Natural killer cell (primary cell): Measurements from ENCODE around the gene TLE7. TPM values are rescaled to one million over a fixed set of nuclear protein-coding genes. Genes with fewer than 3 reads are reported as not detected.

ENCODE experiments used
- ATAC-seq, 3 donors: fragments of 150-1000 bp in 2 of 3; fragments of 200-7000 bp in 1 of 3; cut with Tn5 transposase; 1 replicate in 1 of 3; 2 replicates in 2 of 3; pipeline ENCODE4 v1.10.0; 2021; ENCODE audit warnings: mild to moderate bottlenecking in 2 of 3, moderate library complexity in 2 of 3
- DNase-seq, 2 donors: peaks; one replicate each; pipeline versions ENCODE4 v3.0.0 to v3.0.0-alpha.2; 2013 to 2021; ENCODE audit warnings: mixed read lengths in 1 of 2
- H3K27ac ChIP-seq: one replicate; pipeline ENCODE4 v1.5.1; 2013; ENCODE audit warnings: mild to moderate bottlenecking, low read length
- H3K27me3 ChIP-seq: one replicate; pipeline ENCODE4 v1.6.1; 2013; ENCODE audit warnings: low read length; ENCODE audit not compliant: control insufficient read depth, insufficient read depth
- H3K36me3 ChIP-seq: one replicate; pipeline ENCODE4 v1.6.1; 2013; ENCODE audit warnings: low read length; ENCODE audit not compliant: control insufficient read depth, insufficient read depth
- H3K4me1 ChIP-seq: one replicate; pipeline ENCODE4 v1.6.1; 2013; ENCODE audit warnings: low read length; ENCODE audit not compliant: control insufficient read depth, insufficient read depth
- H3K4me3 ChIP-seq: one replicate; pipeline ENCODE4 v1.5.1; 2013; ENCODE audit warnings: low read length
- H3K9me3 ChIP-seq: one replicate; pipeline ENCODE4 v1.6.1; 2013; ENCODE audit warnings: low read length; ENCODE audit not compliant: control insufficient read depth, insufficient read depth
- H3K27ac Mint-ChIP-seq, 2 donors: one replicate each; pipeline ENCODE4 v1.8.0; 2022; ENCODE audit warnings: mild to moderate bottlenecking in 2 of 2, mixed read lengths in 2 of 2, moderate library complexity in 1 of 2
- H3K27me3 Mint-ChIP-seq, 2 donors: one replicate each; pipeline ENCODE4 v1.8.0; 2022; ENCODE audit warnings: low read depth in 2 of 2, mixed read lengths in 2 of 2
- H3K36me3 Mint-ChIP-seq: one replicate; pipeline ENCODE4 v1.8.0; 2022; ENCODE audit warnings: mixed read lengths
- H3K4me1 Mint-ChIP-seq, 2 donors: one replicate each; pipeline ENCODE4 v1.8.0; 2022; ENCODE audit warnings: mixed read lengths in 2 of 2
- H3K4me3 Mint-ChIP-seq: one replicate; pipeline ENCODE4 v1.8.0; 2022; ENCODE audit warnings: mild to moderate bottlenecking, moderate library complexity, mixed read lengths
- H3K9me3 Mint-ChIP-seq, 2 donors: one replicate each; pipeline ENCODE4 v1.8.0; 2022; ENCODE audit warnings: mixed read lengths in 2 of 2
- WGBS: methylation state at CpG from one replicate; pipeline ENCODE4 v1.1.7; 2013; ENCODE audit warnings: missing lambda C conversion rate; ENCODE audit not compliant: insufficient coverage; 5-methylcytosine and 5-hydroxymethylcytosine counted together
- intact Hi-C: fragments of 100-400 bp; cut with micrococcal nuclease; formaldehyde crosslinking; loops from one replicate; pipeline ENCODE4 v1.14.2; 2022
- total RNA-seq, 4 donors: library from RNA; stranded (reverse); fragments of 120-200 nt in 1 of 4; gene quantifications; one replicate each; pipeline versions ENCODE4 v1.2.3 to v1.2.4, GENCODE V29; 2013 to 2022
- TF ChIP-seq, protein P1 (sequence below): fragments of 200-600 bp; IDR thresholded peaks from one replicate; pipeline ENCODE4 v1.8.0; 2022; ENCODE audit warnings: antibody characterized with exemption

Gene TLE7
- total RNA-seq, 3 donors from 2014 or later (not counting 1 experiment from before 2014, with no cell fraction given) = not detected

DNA sequence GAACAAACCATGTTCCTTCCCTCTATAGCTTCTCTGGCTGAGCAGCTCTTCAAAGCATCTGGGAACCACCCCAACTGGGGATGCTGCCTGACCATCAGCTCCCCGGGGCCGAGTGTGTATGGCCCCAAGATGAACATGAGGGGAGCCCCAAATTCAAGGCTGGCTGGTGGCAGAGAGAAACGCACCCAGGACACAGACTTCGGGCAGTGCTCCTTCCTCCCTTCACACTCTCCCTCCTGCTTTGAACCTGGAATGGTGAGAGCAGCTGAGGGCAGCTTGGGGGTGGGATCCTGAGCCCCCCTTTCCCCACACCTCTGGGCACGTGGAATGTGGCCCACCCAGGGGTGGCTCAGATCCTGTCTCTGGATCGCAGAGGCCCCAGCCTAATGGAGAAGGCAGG lies 17.2 kb downstream of the TLE7 start:
- no peaks in the 10 kb centered on the region for H3K4me1 Mint-ChIP-seq
- Histone ChIP-seq H3K27ac (no peak overlapping the region), H3K4me3 (no peak overlapping the region), H3K36me3 (no peaks in the 10 kb centered on the region), H3K27me3 (no peaks in the 10 kb centered on the region), H3K9me3 (no peaks in the 10 kb centered on the region), H3K4me1 (no peaks in the 10 kb centered on the region)
- no peak for ATAC-seq
- H3K4me3 Mint-ChIP-seq = no peak overlapping the region
- peaks cover 30 to 51% of the 10 kb centered on the region in 2 donors for H3K27me3 Mint-ChIP-seq
- no peak for DNase-seq
- intact Hi-C loops = no loop called here
- TF ChIP-seq, protein P1, sequence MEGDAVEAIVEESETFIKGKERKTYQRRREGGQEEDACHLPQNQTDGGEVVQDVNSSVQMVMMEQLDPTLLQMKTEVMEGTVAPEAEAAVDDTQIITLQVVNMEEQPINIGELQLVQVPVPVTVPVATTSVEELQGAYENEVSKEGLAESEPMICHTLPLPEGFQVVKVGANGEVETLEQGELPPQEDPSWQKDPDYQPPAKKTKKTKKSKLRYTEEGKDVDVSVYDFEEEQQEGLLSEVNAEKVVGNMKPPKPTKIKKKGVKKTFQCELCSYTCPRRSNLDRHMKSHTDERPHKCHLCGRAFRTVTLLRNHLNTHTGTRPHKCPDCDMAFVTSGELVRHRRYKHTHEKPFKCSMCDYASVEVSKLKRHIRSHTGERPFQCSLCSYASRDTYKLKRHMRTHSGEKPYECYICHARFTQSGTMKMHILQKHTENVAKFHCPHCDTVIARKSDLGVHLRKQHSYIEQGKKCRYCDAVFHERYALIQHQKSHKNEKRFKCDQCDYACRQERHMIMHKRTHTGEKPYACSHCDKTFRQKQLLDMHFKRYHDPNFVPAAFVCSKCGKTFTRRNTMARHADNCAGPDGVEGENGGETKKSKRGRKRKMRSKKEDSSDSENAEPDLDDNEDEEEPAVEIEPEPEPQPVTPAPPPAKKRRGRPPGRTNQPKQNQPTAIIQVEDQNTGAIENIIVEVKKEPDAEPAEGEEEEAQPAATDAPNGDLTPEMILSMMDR = no peak
- no peaks in the 10 kb centered on the region for H3K9me3 Mint-ChIP-seq
- 80% methylated on average over 6 of the region's 6 CpGs for WGBS
- H3K36me3 Mint-ChIP-seq = no peaks in the 10 kb centered on the region
- no peak overlapping the region for H3K27ac Mint-ChIP-seq

DNA sequence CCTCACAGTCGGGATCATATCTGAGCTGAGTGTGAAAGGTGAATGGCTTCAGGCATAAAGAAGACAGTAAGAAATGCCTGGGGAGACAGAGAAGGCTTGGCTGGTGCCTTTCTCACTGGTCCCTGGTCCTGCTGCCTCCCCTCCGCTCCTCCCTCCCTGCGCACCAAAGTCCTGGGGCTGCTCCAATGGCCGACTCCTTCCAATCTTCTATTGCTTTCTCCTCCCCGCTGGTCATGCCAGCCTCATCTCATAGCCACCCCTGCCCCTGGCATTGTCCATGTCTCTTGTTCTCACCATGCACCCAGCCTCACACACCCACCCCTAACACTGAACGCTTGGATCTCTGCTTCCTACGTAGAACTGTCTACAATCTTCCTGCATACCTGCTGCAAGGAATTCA lies 18.0 kb downstream of the TLE7 start:
- TF ChIP-seq, protein P1 = no peak
- Mint-ChIP-seq H3K4me3 (no peak overlapping the region), H3K27me3 (peaks cover 30 to 45% of the 10 kb centered on the region in 2 donors), H3K27ac (no peak overlapping the region), H3K4me1 (no peaks in the 10 kb centered on the region), H3K36me3 (no peaks in the 10 kb centered on the region), H3K9me3 (no peaks in the 10 kb centered on the region)
- no peaks in the 10 kb centered on the region for H3K36me3 ChIP-seq
- H3K9me3 ChIP-seq = no peaks in the 10 kb centered on the region
- no peaks in the 10 kb centered on the region for H3K27me3 ChIP-seq
- H3K27ac ChIP-seq = no peak overlapping the region
- 73% methylated on average over 7 of the region's 7 CpGs for WGBS
- H3K4me3 ChIP-seq = no peak overlapping the region
- DNase-seq = no peak
- intact Hi-C loops = no loop called here
- ATAC-seq = no peak
- no peaks in the 10 kb centered on the region for H3K4me1 ChIP-seq

DNA sequence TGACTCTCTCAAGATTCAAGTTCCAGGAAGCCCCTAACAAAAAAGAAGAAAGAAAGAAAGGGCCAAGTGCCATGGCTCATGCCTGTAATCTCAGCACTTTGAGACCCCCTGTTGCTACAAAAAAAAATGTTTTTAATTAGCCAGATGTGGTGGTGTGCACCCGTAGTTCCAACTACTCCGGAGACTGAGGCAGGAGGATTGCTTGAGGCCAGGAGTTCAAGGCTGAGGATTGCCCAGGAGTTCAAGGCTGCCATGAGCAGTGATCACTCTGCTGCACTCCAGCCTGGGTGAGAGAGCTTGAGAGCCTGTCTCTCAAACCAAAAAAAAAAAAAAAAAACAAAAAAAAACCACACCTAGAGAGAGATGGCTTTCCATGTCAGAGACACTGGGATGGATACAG lies 18.8 kb downstream of the TLE7 start:
- Histone ChIP-seq H3K36me3 (no peaks in the 10 kb centered on the region), H3K27ac (no peak overlapping the region), H3K4me3 (no peak overlapping the region), H3K4me1 (no peaks in the 10 kb centered on the region), H3K27me3 (no peaks in the 10 kb centered on the region), H3K9me3 (no peaks in the 10 kb centered on the region)
- Mint-ChIP-seq H3K36me3 (no peaks in the 10 kb centered on the region), H3K27ac (no peak overlapping the region), H3K27me3 (peaks cover 37 to 43% of the 10 kb centered on the region in 2 donors), H3K4me1 (no peaks in the 10 kb centered on the region), H3K4me3 (no peak overlapping the region), H3K9me3 (no peaks in the 10 kb centered on the region)
- 89% methylated on average over 2 of the region's 2 CpGs for WGBS
- ATAC-seq (no peak), DNase-seq (no peak)
- TF ChIP-seq, protein P1 = no peak
- intact Hi-C loops = no loop called here

DNA sequence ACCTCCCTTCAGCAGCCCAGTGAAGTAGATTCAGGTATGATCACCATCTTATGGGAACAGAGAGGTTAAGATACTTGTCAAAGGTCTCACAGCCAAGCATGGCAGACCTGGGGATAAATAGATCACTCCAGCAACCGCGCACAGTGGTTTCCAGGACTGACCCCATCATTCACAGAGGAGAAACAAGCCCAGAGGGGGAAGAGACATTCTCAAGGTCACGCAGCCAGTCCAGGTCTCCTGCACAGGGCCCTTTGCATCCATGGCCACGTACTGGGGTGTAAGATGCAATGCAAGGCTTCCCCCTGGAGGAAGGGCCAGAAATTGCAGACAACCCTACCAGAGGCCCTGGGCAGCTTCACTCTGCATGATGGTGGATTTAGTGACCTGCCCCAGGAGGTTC lies 19.9 kb downstream of the TLE7 start:
- peaks cover 33 to 42% of the 10 kb centered on the region in 2 donors for H3K27me3 Mint-ChIP-seq
- no peak overlapping the region for H3K27ac Mint-ChIP-seq
- no peaks in the 10 kb centered on the region for H3K36me3 ChIP-seq
- no peaks in the 10 kb centered on the region for H3K9me3 ChIP-seq
- ATAC-seq = peak in 2 of 3 donors; percentile 52 to 61
- WGBS = 69% methylated on average over 4 of the region's 4 CpGs
- H3K4me1 Mint-ChIP-seq = no peaks in the 10 kb centered on the region
- peak in 1 of 2 donors; percentile 57 for DNase-seq
- no peak overlapping the region for H3K4me3 ChIP-seq
- H3K4me1 ChIP-seq = no peaks in the 10 kb centered on the region
- TF ChIP-seq, protein P1 = peak; percentile 13
- H3K9me3 Mint-ChIP-seq = no peaks in the 10 kb centered on the region
- H3K4me3 Mint-ChIP-seq = no peak overlapping the region
- no peak overlapping the region for H3K27ac ChIP-seq
- no peaks in the 10 kb centered on the region for H3K27me3 ChIP-seq
- no peaks in the 10 kb centered on the region for H3K36me3 Mint-ChIP-seq
- intact Hi-C loops = no loop called here
